Transverse colon (tissue), 4 donors: ENCODE measurements around the gene MGAT1.
"Not testable (repeated sequence)": the region's sequence is repeated elsewhere in the genome, so short reads cannot be mapped to it uniquely, and the experiment has no call there.

Source experiments
- CTCF ChIP-seq, 5 experiments: fragments of 200-600 bp in 3 of 5; fragments of 450-650 bp in 2 of 5; sonication (generic) in 3 of 5; IDR thresholded peaks; 1 replicate in 2 of 5; 2 replicates in 3 of 5; pipeline ENCODE4 v1.5.1; 2016 to 2017; ENCODE audit warnings: antibody characterized with exemption in 5 of 5, inconsistent platforms in 3 of 5, mild to moderate bottlenecking in 2 of 5, moderate library complexity in 1 of 5
- EP300 ChIP-seq: sonication (generic); formaldehyde crosslinking; IDR thresholded peaks from one replicate; pipeline ENCODE4 v1.6.1; 2017; ENCODE audit warnings: antibody characterized with exemption, low read depth
- POLR2A ChIP-seq: fragments of 450-650 bp; IDR thresholded peaks from one replicate; pipeline ENCODE4 v1.6.1; 2016; ENCODE audit warnings: antibody characterized with exemption, mild to moderate bottlenecking, moderate library complexity
- POLR2AphosphoS5 ChIP-seq, 3 donors: sonication (generic); formaldehyde crosslinking; IDR thresholded peaks; one replicate each; pipeline ENCODE4 v1.6.1; 2016; ENCODE audit warnings: antibody characterized with exemption in 3 of 3

- TF ChIP-seq POLR2AphosphoS5 (IDR thresholded peaks at IDR 0.05); EP300; CTCF (IDR thresholded peaks at IDR 0.05); POLR2A: not testable (repeated sequence)
Observed at GRCh38 chr5:180788651-180789410, 13.8 kb downstream of the MGAT1 start.
